DND-41 (cell line): ENCODE results near the gene WDR90.

Experiments
- ATAC-seq: fragments of 200-7000 bp; cut with Tn5 transposase; 3 replicates; pipeline ENCODE4 v1.9.1; 2021; ENCODE audit warnings: low read depth; ENCODE audit not compliant: insufficient read depth
- DNase-seq: peaks from one replicate; pipeline ENCODE4 v3.0.0-alpha.2; 2020
- H2AFZ ChIP-seq: 2 replicates; pipeline ENCODE4 v1.6.0; 2012; ENCODE audit warnings: low read depth, low read length
- H3K27ac ChIP-seq: 2 replicates; pipeline ENCODE4 v1.5.1; 2012; ENCODE audit warnings: low read length, inconsistent platforms
- H3K27me3 ChIP-seq: fragments of 200-600 bp; sonication (generic); 2 replicates; pipeline ENCODE4 v1.6.0; 2012; ENCODE audit warnings: low read length, mild to moderate bottlenecking, inconsistent platforms; ENCODE audit not compliant: insufficient read depth, poor library complexity
- H3K36me3 ChIP-seq: 2 replicates; pipeline ENCODE4 v1.5.1; 2012; ENCODE audit warnings: low read length, inconsistent platforms; ENCODE audit not compliant: insufficient read depth
- H3K4me1 ChIP-seq: 2 replicates; pipeline ENCODE4 v1.5.1; 2012; ENCODE audit warnings: mild to moderate bottlenecking, low read length; ENCODE audit not compliant: insufficient read depth
- H3K4me2 ChIP-seq: 2 replicates; pipeline ENCODE4 v1.6.0; 2012; ENCODE audit warnings: mild to moderate bottlenecking, moderate library complexity, low read length, inconsistent platforms; ENCODE audit not compliant: insufficient read depth
- H3K4me3 ChIP-seq, 2 experiments: fragments of 200-600 bp in 1 of 2; shearing (Covaris generic) in 1 of 2; 2 replicates each; pipeline ENCODE4 v1.5.1; 2012 to 2016; ENCODE audit warnings: inconsistent platforms in 2 of 2, low read length in 2 of 2, mild to moderate bottlenecking in 2 of 2, low read depth in 1 of 2, moderate library complexity in 1 of 2
- H3K79me2 ChIP-seq: 2 replicates; pipeline ENCODE4 v1.6.0; 2012; ENCODE audit warnings: low read length, inconsistent platforms; ENCODE audit not compliant: insufficient read depth
- H3K9ac ChIP-seq: 2 replicates; pipeline ENCODE4 v1.6.0; 2012; ENCODE audit warnings: low read depth, mild to moderate bottlenecking, inconsistent platforms, low read length, moderate library complexity
- H3K9me3 ChIP-seq: 2 replicates; pipeline ENCODE4 v1.5.1; 2012; ENCODE audit warnings: low read length, moderate library complexity, mild to moderate bottlenecking, inconsistent platforms; ENCODE audit not compliant: insufficient read depth, severe bottlenecking
- H4K20me1 ChIP-seq: 2 replicates; pipeline ENCODE4 v1.6.0; 2012; ENCODE audit warnings: low read length; ENCODE audit not compliant: insufficient read depth
- CTCF ChIP-seq: IDR thresholded peaks from 2 replicates; pipeline ENCODE4 v1.5.1; 2012; ENCODE audit warnings: borderline replicate concordance, low read length, moderate library complexity, mild to moderate bottlenecking; ENCODE audit not compliant: poor library complexity, severe bottlenecking; ENCODE audit errors: extremely low read depth
- EZH2 ChIP-seq: IDR thresholded peaks from 3 replicates; pipeline ENCODE4 v1.6.1; 2012; ENCODE audit warnings: borderline replicate concordance, low read depth, mild to moderate bottlenecking, moderate library complexity, low read length, inconsistent platforms; ENCODE audit not compliant: severe bottlenecking

The WDR90 gene

GRCh38 chr16:641326-642188 is 7.6 kb upstream of the WDR90 start, which contains the start of gene MCRIP2:
MCRIP2 (plus strand) TSS chr16:641828; CDS start chr16:641992, 164 bp downstream.
- Histone ChIP-seq H3K27me3 (no peaks in the 10 kb centered on the region), H3K27ac (no peak within 1 kb of the TSS), H3K4me3 (peak within 1 kb of the TSS; percentile 28 to 63; a peak in 3 of 4 replicates), H3K79me2 (0 out of 2 replicates have a peak, but pooled peaks cover 1% of the 10 kb centered on the region), H3K9me3 (no peaks in the 10 kb centered on the region), H4K20me1 (no peaks in the 10 kb centered on the region), H2AFZ (peak within 1 kb of the TSS; percentile 49), H3K36me3 (no peaks in the 10 kb centered on the region), H3K9ac (peak within 1 kb of the TSS; percentile 57), H3K4me2 (peak within 1 kb of the TSS; percentile 80), H3K4me1 (peaks cover 29% of the 10 kb centered on the region)
- DNase-seq: peak; percentile 49
- TF ChIP-seq CTCF (no peak), EZH2 (no peak)
- peak; percentile 26; the same call in 1 of the 3 replicates for ATAC-seq

- peaks cover 6% of the 10 kb centered on the region; the same call in 1 of the 2 replicates for H3K79me2 ChIP-seq
- peaks cover 28% of the 10 kb centered on the region for H3K4me1 ChIP-seq
- no peaks in the 10 kb centered on the region for H3K36me3 ChIP-seq
Observed at GRCh38 chr16:642189-643049, 6.7 kb upstream of the WDR90 start.

GRCh38 chr16:643050-643368 is 6.2 kb upstream of the WDR90 start:
- peak overlapping the region; percentile 80 for H3K4me2 ChIP-seq
- DNase-seq (no peak), ATAC-seq (no peak)
- no peaks in the 10 kb centered on the region for H3K36me3 ChIP-seq
- H3K9me3 ChIP-seq: no peaks in the 10 kb centered on the region
- H4K20me1 ChIP-seq: 0 out of 2 replicates have a peak, but pooled peaks cover 3% of the 10 kb centered on the region
- peaks cover 30% of the 10 kb centered on the region for H3K4me1 ChIP-seq
- peaks cover 12% of the 10 kb centered on the region for H3K79me2 ChIP-seq
- H3K27me3 ChIP-seq: no peaks in the 10 kb centered on the region
- TF ChIP-seq CTCF (no peak), EZH2 (no peak)
- no peak overlapping the region for H3K27ac ChIP-seq
- no peak overlapping the region for H2AFZ ChIP-seq
- H3K9ac ChIP-seq: peak overlapping the region; percentile 57
- peak overlapping the region in 1 of 2 experiments; percentile 63; a peak in 3 of 4 replicates for H3K4me3 ChIP-seq

More at GRCh38 chr16:642189-643049, 6.7 kb upstream of the WDR90 start:
- peak overlapping the region; percentile 57 for H3K9ac ChIP-seq
- H3K27me3 ChIP-seq: no peaks in the 10 kb centered on the region
- ATAC-seq: 0 out of 3 replicates have a peak, but pooled peaks have one; percentile 1
- H3K4me3 ChIP-seq: peak overlapping the region; percentile 12 to 63; a peak in 3 of 4 replicates
- H4K20me1 ChIP-seq: 0 out of 2 replicates have a peak, but pooled peaks cover under 1% of the 10 kb centered on the region
- no peak overlapping the region for H3K27ac ChIP-seq
- DNase-seq: no peak
- no peaks in the 10 kb centered on the region for H3K9me3 ChIP-seq
- TF ChIP-seq CTCF: no peak
- no peak for TF ChIP-seq EZH2
- peak overlapping the region; percentile 80 for H3K4me2 ChIP-seq
- H2AFZ ChIP-seq: peak overlapping the region; percentile 49; the same call in 1 of the 2 replicates
